MM.1S (cell line): ENCODE data around the gene SOX10.

ENCODE experiments used
- CTCF ChIP-seq: fragments of 300-600 bp; sonication (generic); IDR thresholded peaks from 2 replicates; pipeline ENCODE4 v1.5.1; 2016; ENCODE audit warnings: antibody characterized with exemption, low read length, mixed read lengths
- EZH2 ChIP-seq: fragments of 300-600 bp; sonication (generic); optimal IDR thresholded peaks from 2 replicates; pipeline ENCODE3; 2017; ENCODE audit warnings: low read depth, mild to moderate bottlenecking, antibody characterized with exemption, low read length, mixed read lengths

- TF ChIP-seq CTCF (no peak), EZH2 (no peak)
These were observed 47.1 kb upstream of the SOX10 start for GRCh38 chr22:38031491-38031890.
